ENCODE data around the gene SLC25A33. TPM values are rescaled to one million over a fixed set of nuclear protein-coding genes. Genes with fewer than 3 reads are reported as not detected.

The SLC25A33 gene
- total and polyA plus RNA-seq, 10 donors = 2.4 to 4.5 (median 3.2) TPM

- H3K27ac ChIP-seq = no peak overlapping the region
- no peaks in the 10 kb centered on the region for H3K36me3 ChIP-seq
- no peak for TF ChIP-seq POLR2A (IDR thresholded peaks at IDR 0.05)
- peak in 2 of 3 donors; percentile 49 to 65 for TF ChIP-seq POLR2AphosphoS5 (IDR thresholded peaks at IDR 0.05)
- peak; percentile 77 to 98 (median 96) for TF ChIP-seq CTCF (IDR thresholded peaks at IDR 0.05 in 8 of 11, conservative IDR thresholded peaks at IDR 0.05 in 3 of 11)
- H3K9me3 ChIP-seq = no peaks in the 10 kb centered on the region
- intact Hi-C loops (cut with DNase I; ENCODE audit: low total_unique reads) = loop anchor here (5.0 kb wide), 1 partner anchor 77 kb away; no protein-coding TSS in a partner anchor
- peak overlapping the region in 6 of 8 donors; percentile 23 to 67 (median 34) for H3K4me3 ChIP-seq
- peak; percentile 89 for DNase-seq
- peaks cover 0 to 31% (median 0%) of the 10 kb centered on the region in 7 donors for H3K27me3 ChIP-seq (replicated peaks in 1 of 7)
- 7 to 24% (median 8%) methylated on average over 15 to 48 of the region's 48 CpGs for WGBS, 5 donors
- H3K4me1 ChIP-seq = peaks cover 0 to 15% (median 10%) of the 10 kb centered on the region in 6 donors
Measured at GRCh38 chr1:9494936-9495758, 44.1 kb upstream of the SLC25A33 start.

- 83 to 89% (median 85%) methylated on average over 8 of the region's 8 CpGs for WGBS, 5 donors
- Histone ChIP-seq H3K27me3 (replicated peaks in 1 of 7) (peaks cover 0 to 31% (median 0%) of the 10 kb centered on the region in 7 donors), H3K9me3 (no peaks in the 10 kb centered on the region), H3K4me1 (peaks cover 0 to 13% (median 10%) of the 10 kb centered on the region in 6 donors), H3K36me3 (no peaks in the 10 kb centered on the region), H3K27ac (no peak overlapping the region), H3K4me3 (peak overlapping the region in 1 of 8 donors; percentile 67)
- no peak for DNase-seq
- TF ChIP-seq POLR2A (IDR thresholded peaks at IDR 0.05) (no peak), CTCF (IDR thresholded peaks at IDR 0.05 in 8 of 11, conservative IDR thresholded peaks at IDR 0.05 in 3 of 11) (no peak), POLR2AphosphoS5 (IDR thresholded peaks at IDR 0.05) (no peak)
- intact Hi-C loops (cut with DNase I; ENCODE audit: low total_unique reads) = loop anchor here (5.0 kb wide), 1 partner anchor 76 kb away; no protein-coding TSS in a partner anchor
Measured at GRCh38 chr1:9495854-9496374, 43.4 kb upstream of the SLC25A33 start.

- H3K27ac ChIP-seq = no peak overlapping the region
- intact Hi-C loops (cut with DNase I; ENCODE audit: low total_unique reads) = no loop called here
- TF ChIP-seq CTCF (IDR thresholded peaks at IDR 0.05 in 8 of 11, conservative IDR thresholded peaks at IDR 0.05 in 3 of 11) = no peak
- TF ChIP-seq POLR2AphosphoS5 (IDR thresholded peaks at IDR 0.05) = no peak
- TF ChIP-seq POLR2A (IDR thresholded peaks at IDR 0.05) = no peak
- peaks cover 0 to 9% (median 0%) of the 10 kb centered on the region in 7 donors for H3K27me3 ChIP-seq (replicated peaks in 1 of 7)
- DNase-seq = no peak
- H3K36me3 ChIP-seq = no peaks in the 10 kb centered on the region
- no peaks in the 10 kb centered on the region for H3K4me1 ChIP-seq
- no peaks in the 10 kb centered on the region for H3K9me3 ChIP-seq
- WGBS, 5 donors = 81 to 90% (median 86%) methylated on average over 17 of the region's 17 CpGs
- H3K4me3 ChIP-seq = no peak overlapping the region
Measured at GRCh38 chr1:9500756-9501754, 38.2 kb upstream of the SLC25A33 start.
